Upper lobe of left lung (tissue), 4 donors: ENCODE results near the gene SPIRE2.

Experiments used
- CTCF ChIP-seq, 6 experiments: fragments of 450-650 bp in 4 of 6; fragments of 200-600 bp in 2 of 6; sonication (generic) in 2 of 6; IDR thresholded peaks; one replicate each; pipeline ENCODE4 v1.5.1; 2016 to 2019; ENCODE audit warnings: antibody characterized with exemption in 6 of 6
- EP300 ChIP-seq, 4 donors: sonication (generic); formaldehyde crosslinking; IDR thresholded peaks; one replicate each; pipeline ENCODE4 v1.5.1; 2017; ENCODE audit warnings: antibody characterized with exemption in 4 of 4, control low read depth in 2 of 4
- POLR2A ChIP-seq, 4 donors: fragments of 450-650 bp; IDR thresholded peaks; one replicate each; pipeline ENCODE4 v1.5.1; 2016 to 2017; ENCODE audit warnings: antibody characterized with exemption in 4 of 4, mild to moderate bottlenecking in 2 of 4
- POLR2AphosphoS5 ChIP-seq, 2 donors: sonication (generic); formaldehyde crosslinking; IDR thresholded peaks; one replicate each; pipeline ENCODE4 v1.5.1; 2017; ENCODE audit warnings: antibody characterized with exemption in 2 of 2

GRCh38 chr16:89897204-89897603 lies 68.9 kb downstream of the SPIRE2 start:
- TF ChIP-seq CTCF (IDR thresholded peaks at IDR 0.05) (no peak), POLR2AphosphoS5 (IDR thresholded peaks at IDR 0.05) (no peak), EP300 (IDR thresholded peaks at IDR 0.05) (no peak), POLR2A (IDR thresholded peaks at IDR 0.05) (no peak)
